GM10847 (cell line): ENCODE results near the gene C11orf42.

Experiments
- POLR2A ChIP-seq: IDR thresholded peaks from 2 replicates; pipeline ENCODE4 v1.6.1; 2011; ENCODE audit not compliant: insufficient read length; ENCODE audit errors: extremely low read depth

Gene C11orf42, protein sequence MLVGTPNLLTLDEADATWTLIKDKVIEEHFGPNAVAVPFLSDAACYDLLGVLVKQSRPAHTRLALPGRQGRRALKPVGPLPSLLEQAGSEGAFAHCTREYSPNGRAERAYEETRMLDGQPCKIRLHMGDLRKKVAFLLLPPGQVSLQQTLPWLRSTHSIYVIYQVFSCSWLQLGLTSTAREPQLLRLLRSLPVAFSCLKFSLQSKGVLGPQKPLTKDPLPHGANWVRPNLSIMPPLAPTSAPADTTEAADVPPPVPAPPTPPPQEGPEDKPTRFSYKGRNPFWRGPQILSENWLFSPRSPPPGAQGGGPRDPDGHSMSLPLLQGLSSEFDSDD

GRCh38 chr11:6205366-6205765, at the start of gene C11orf42:
Gene C11orf42, plus strand, starts transcription at chr11:6205557. Its CDS starts 59 bp downstream, at chr11:6205616.
- no peak for TF ChIP-seq POLR2A

DNA sequence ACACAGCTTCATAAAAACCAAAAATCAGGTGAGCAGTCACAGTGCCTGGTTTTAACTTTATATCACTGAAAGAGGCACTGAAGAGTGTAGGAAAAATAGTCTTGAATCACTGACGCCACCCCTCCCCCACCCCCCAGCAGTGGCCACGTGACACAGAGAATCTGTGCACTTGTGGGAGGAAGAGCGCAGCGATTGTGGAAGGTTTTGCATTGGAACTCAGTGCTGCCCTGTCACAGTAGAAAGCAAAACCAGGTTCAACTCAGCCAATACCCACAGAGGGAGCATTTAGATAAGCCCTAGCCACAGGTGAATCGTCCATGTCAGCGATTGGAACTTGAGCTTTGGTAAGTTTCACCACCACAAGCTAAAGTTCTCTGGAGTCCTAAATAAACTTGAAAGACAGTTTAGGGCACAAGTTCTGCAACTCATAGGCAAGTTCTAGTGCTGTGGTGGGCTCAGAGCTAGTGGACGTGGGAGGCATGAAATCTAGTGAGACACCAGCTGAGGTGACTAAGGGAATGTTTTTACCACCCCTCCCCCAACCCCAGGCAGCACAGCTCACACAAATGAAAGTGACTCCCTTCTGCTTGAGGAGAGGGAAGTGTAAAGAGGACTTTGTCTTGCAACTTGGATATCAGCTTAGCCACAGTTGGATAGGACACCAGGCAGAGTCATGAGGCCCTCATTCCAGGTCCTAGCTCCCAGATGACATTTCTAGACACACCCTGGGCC, 48.6 kb upstream of the C11orf42 start:
- TF ChIP-seq POLR2A, result no peak

DNA sequence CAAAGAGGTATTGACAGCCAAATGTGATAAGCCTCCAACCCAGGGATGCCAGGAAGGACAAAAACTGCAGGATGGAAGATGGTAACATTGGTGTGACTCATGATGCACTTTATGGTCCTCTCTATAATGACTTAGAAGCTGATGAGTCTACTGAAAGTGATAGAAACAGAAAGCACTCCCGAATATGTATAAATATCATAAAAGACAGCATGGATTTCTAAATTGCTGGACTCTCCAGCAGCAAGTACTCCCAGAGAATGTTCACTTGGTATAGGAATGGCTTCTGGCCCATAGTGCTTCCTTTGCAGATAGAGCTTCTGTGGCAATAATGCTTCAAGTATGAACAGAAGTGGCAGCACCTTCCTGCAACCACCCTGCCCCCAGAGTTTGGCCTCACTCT, 35.1 kb upstream of the C11orf42 start, which contains the start of gene OR52B2:
Gene OR52B2 (minus strand): TSS at position 101 of the 400 bp plus-strand sequence. CDS start 0 bp downstream, at position 101.
- no peak for TF ChIP-seq POLR2A

DNA sequence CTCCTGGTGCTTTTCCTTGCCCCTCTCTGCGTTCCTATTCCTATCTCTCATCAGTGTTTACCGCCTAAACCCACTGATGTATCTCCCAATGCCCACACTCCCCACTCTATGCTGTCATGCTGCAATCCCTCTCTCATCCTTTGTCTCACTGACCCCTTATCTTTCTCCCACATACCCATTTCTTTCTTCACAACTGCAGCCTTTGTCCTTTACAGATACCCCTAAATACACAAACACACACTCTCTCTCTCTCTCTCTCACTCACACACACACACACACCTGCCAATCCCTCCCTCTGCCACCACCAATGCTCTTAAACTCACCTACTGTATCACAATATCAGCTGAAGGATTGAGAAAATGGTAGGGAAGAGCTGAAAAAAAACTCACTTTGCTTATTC, 29.9 kb upstream of the C11orf42 start:
- no peak for TF ChIP-seq POLR2A

GRCh38 chr11:6191742-6192141, 13.6 kb upstream of the C11orf42 start:
- TF ChIP-seq POLR2A, result no peak

DNA sequence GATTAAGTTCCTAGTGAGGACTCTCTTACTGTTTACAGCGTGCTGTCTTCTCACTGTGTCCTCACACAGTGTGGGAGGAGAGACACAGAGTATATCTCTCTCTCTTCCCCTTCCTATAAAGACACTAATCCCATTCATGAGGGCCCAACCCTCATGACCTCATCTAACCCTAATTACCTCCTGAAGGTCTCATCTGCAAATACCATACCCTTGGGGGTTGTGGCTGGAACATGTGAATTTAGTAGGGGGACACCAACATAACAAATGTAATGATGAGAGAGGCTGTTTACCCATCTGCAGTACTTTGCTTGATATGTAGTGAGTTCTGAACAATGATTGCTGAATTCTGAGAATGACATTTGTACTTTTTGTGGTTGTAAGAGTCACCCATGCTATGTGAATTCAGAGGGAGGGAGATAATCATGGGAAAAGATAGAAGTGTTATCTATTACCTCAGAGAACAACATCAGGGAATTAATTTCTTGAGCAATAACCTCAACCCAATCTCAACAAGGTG, 11.2 kb upstream of the C11orf42 start:
- TF ChIP-seq POLR2A, result no peak

DNA sequence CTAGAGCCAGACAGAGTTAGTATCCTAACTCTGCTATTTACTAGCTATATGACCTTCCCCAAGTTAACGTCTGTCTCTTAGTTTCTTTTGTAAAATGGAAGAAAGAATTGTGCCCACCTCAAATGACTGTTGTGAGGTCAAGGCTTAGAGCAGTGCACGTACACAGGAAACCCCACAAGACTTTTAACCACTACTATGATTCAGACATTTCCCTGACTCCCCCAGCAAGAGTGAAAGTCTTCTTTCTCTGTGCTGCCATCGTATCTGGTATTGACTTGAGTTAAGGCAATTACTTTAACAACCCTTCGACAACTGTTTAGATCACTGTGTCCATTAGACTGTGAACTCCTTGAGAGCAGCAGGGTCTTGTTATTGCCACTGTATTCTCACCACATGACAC, 9.0 kb upstream of the C11orf42 start:
- no peak for TF ChIP-seq POLR2A

GRCh38 chr11:6197466-6198200, 7.7 kb upstream of the C11orf42 start:
- TF ChIP-seq POLR2A, result no peak

GRCh38 chr11:6199174-6199810, 6.1 kb upstream of the C11orf42 start, which contains the start of gene OR52W1:
Gene OR52W1, plus strand, starts transcription at chr11:6199224. Its CDS starts 0 bp downstream, at chr11:6199224.
- TF ChIP-seq POLR2A, result no peak

DNA sequence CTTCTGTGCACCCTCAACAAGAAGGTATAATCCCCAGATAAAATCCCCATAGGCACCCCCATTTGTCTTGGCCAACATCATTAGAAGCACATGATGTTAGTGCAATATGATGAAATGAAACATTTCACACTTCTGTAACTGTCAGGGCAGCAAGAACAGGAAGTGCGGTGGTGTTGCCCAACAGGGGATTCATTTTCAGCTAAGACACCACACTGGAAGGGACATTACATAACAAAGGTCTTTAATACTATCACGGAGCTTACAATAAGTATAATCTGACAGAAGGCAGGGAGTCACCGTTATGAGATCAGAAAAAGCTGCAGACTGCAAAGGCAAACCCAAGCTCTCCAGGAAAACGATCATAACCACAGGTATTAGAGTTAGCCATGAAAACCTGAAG, 4.4 kb upstream of the C11orf42 start:
- no peak for TF ChIP-seq POLR2A

- no peak for TF ChIP-seq POLR2A
These were observed 3.9 kb upstream of the C11orf42 start for GRCh38 chr11:6201481-6201880.

GRCh38 chr11:6202041-6202440, 3.3 kb upstream of the C11orf42 start:
- no peak for TF ChIP-seq POLR2A

GRCh38 chr11:6203327-6203726, 2.0 kb upstream of the C11orf42 start:
- TF ChIP-seq POLR2A, result no peak

DNA sequence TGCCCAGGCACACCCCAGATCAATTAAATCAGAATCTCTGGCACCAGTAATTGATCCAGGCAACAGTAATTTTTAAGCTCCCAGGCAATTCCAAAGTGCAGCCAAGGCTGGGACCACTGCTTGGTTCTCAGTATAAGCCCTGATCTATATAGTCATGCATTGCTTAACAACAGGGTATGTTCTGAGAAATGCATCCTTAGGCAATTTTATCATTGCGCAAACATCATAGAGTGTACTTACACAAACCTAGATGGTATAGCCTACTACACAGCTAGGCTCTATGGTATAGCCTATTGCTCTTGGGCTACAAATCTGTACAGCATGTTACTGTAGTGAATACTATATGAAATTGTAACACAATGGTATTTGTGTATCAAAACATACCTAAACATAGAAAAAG, 651 bp upstream of the C11orf42 start:
- TF ChIP-seq POLR2A, result no peak
